Measurements from ENCODE around the gene SRCAP.

Gene SRCAP

GRCh38 chr16:30762991-30763725 is 64.2 kb downstream of the SRCAP start:
- H3K9me3 ChIP-seq, result no peaks in the 10 kb centered on the region
- peaks cover 54% of the 10 kb centered on the region for H3K36me3 ChIP-seq
- no peak for TF ChIP-seq CTCF (IDR thresholded peaks at IDR 0.05)
- no peaks in the 10 kb centered on the region for H3K27me3 ChIP-seq
- H3K27ac ChIP-seq, result peak overlapping the region; percentile 99
- peaks cover 54 to 56% of the 10 kb centered on the region in 2 experiments for H3K4me1 ChIP-seq (ENCODE audit: control insufficient read depth in 1 of 2, insufficient read depth in 1 of 2, low read depth in 1 of 2, low read length in 1 of 2)
- peak overlapping the region; percentile 90 to 95 for H3K4me3 ChIP-seq (ENCODE audit: low read depth in 1 of 2, low read length in 1 of 2)

GRCh38 chr16:30764086-30764485 is 65.1 kb downstream of the SRCAP start:
- Histone ChIP-seq H3K27me3 (no peaks in the 10 kb centered on the region), H3K36me3 (peaks cover 63% of the 10 kb centered on the region), H3K9me3 (no peaks in the 10 kb centered on the region), H3K27ac (no peak overlapping the region), H3K4me1 (ENCODE audit: control insufficient read depth in 1 of 2, insufficient read depth in 1 of 2, low read depth in 1 of 2, low read length in 1 of 2) (peaks cover 45 to 46% of the 10 kb centered on the region in 2 experiments), H3K4me3 (ENCODE audit: low read depth in 1 of 2, low read length in 1 of 2) (no peak overlapping the region)
- TF ChIP-seq CTCF (IDR thresholded peaks at IDR 0.05), result no peak

GRCh38 chr16:30764816-30765465 is 66.0 kb downstream of the SRCAP start:
- TF ChIP-seq CTCF (IDR thresholded peaks at IDR 0.05), result no peak
- H3K27ac ChIP-seq, result no peak overlapping the region
- H3K4me3 ChIP-seq (ENCODE audit: low read depth in 1 of 2, low read length in 1 of 2), result no peak overlapping the region
- H3K9me3 ChIP-seq, result no peaks in the 10 kb centered on the region
- no peaks in the 10 kb centered on the region for H3K27me3 ChIP-seq
- H3K36me3 ChIP-seq, result peaks cover 71% of the 10 kb centered on the region
- peaks cover 37 to 38% of the 10 kb centered on the region in 2 experiments for H3K4me1 ChIP-seq (ENCODE audit: control insufficient read depth in 1 of 2, insufficient read depth in 1 of 2, low read depth in 1 of 2, low read length in 1 of 2)

GRCh38 chr16:30766206-30766932 is 67.4 kb downstream of the SRCAP start:
- Histone ChIP-seq H3K4me1 (ENCODE audit: control insufficient read depth in 1 of 2, insufficient read depth in 1 of 2, low read depth in 1 of 2, low read length in 1 of 2) (peaks cover 22 to 23% of the 10 kb centered on the region in 2 experiments), H3K36me3 (peaks cover 86% of the 10 kb centered on the region), H3K4me3 (ENCODE audit: low read depth in 1 of 2, low read length in 1 of 2) (no peak overlapping the region), H3K27me3 (no peaks in the 10 kb centered on the region), H3K27ac (no peak overlapping the region), H3K9me3 (no peaks in the 10 kb centered on the region)
- TF ChIP-seq CTCF (IDR thresholded peaks at IDR 0.05), result no peak

DNA sequence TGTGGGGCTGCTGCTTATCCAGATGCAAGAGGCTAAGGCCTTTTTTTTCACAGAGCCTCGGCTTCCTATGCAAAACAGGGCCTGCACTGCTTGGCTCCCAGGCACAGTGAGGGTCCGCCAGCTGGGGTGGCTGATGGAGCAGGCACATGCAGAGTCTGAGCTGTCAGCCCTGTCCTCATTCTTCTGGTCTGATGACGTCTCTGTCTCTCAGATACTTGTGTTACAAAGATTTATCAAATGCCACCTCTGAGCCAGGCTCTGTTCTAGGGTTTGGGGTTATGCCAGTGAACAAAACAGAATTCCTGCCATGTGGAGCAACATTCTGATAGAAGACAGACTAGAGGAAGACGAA is 67.9 kb downstream of the SRCAP start:
- no peak for TF ChIP-seq CTCF (IDR thresholded peaks at IDR 0.05)
- H3K27me3 ChIP-seq, result no peaks in the 10 kb centered on the region
- no peak overlapping the region for H3K27ac ChIP-seq
- H3K4me3 ChIP-seq (ENCODE audit: low read depth in 1 of 2, low read length in 1 of 2), result no peak overlapping the region
- peaks cover 18% of the 10 kb centered on the region in 2 experiments for H3K4me1 ChIP-seq (ENCODE audit: control insufficient read depth in 1 of 2, insufficient read depth in 1 of 2, low read depth in 1 of 2, low read length in 1 of 2)
- no peaks in the 10 kb centered on the region for H3K9me3 ChIP-seq
- peaks cover 91% of the 10 kb centered on the region for H3K36me3 ChIP-seq
